Endodermal cell (in vitro differentiated cells): Measurements from ENCODE around the gene SDK1. TPM values are rescaled to one million over a fixed set of nuclear protein-coding genes. Genes with fewer than 3 reads are reported as not detected.

Source experiments
- DNase-seq: peaks from one replicate; pipeline ENCODE4 v3.0.0-alpha.2; 2017
- H3K27ac ChIP-seq: 2 replicates; pipeline ENCODE4 v1.5.1; 2013; ENCODE audit warnings: mild to moderate bottlenecking, low read depth, low read length, moderate library complexity
- H3K27me3 ChIP-seq: 2 replicates; pipeline ENCODE4 v1.6.1; 2013; ENCODE audit warnings: mild to moderate bottlenecking, low read length, moderate library complexity; ENCODE audit not compliant: insufficient read depth, control insufficient read depth, poor library complexity, severe bottlenecking
- H3K36me3 ChIP-seq: 2 replicates; pipeline ENCODE4 v1.7.0; 2013; ENCODE audit warnings: mild to moderate bottlenecking, low read length, moderate library complexity; ENCODE audit not compliant: control insufficient read depth, insufficient read depth
- H3K4me1 ChIP-seq: one replicate; pipeline ENCODE4 v1.7.0; 2013; ENCODE audit warnings: low read length; ENCODE audit not compliant: control insufficient read depth, insufficient read depth
- H3K4me3 ChIP-seq: 2 replicates; pipeline ENCODE4 v1.5.1; 2013; ENCODE audit warnings: mild to moderate bottlenecking, low read length, moderate library complexity
- H3K9ac ChIP-seq: 2 replicates; pipeline ENCODE4 v1.6.1; 2013; ENCODE audit warnings: mild to moderate bottlenecking, low read length, moderate library complexity; ENCODE audit not compliant: poor library complexity, severe bottlenecking; ENCODE audit errors: extremely low read depth
- H3K9me3 ChIP-seq: 2 replicates; pipeline ENCODE4 v1.6.1; 2013; ENCODE audit warnings: mild to moderate bottlenecking, low read length, moderate library complexity; ENCODE audit not compliant: control insufficient read depth
- H3K27ac Mint-ChIP-seq: 2 replicates; pipeline ENCODE4 v1.8.0; 2020; ENCODE audit warnings: mixed read lengths
- H3K27me3 Mint-ChIP-seq: 2 replicates; pipeline ENCODE4 v1.8.0; 2021; ENCODE audit warnings: mild to moderate bottlenecking, mixed read lengths; ENCODE audit not compliant: insufficient read depth
- H3K36me3 Mint-ChIP-seq: 2 replicates; pipeline ENCODE4 v1.8.0; 2020; ENCODE audit warnings: low read depth, mixed read lengths
- H3K4me1 Mint-ChIP-seq: 2 replicates; pipeline ENCODE4 v1.8.0; 2020; ENCODE audit warnings: mixed read lengths
- H3K4me3 Mint-ChIP-seq: 2 replicates; pipeline ENCODE4 v1.8.0; 2020; ENCODE audit warnings: mild to moderate bottlenecking, moderate library complexity, mixed read lengths
- H3K9me3 Mint-ChIP-seq: 2 replicates; pipeline ENCODE4 v1.8.0; 2020; ENCODE audit warnings: mild to moderate bottlenecking, mixed read lengths
- WGBS, 2 experiments: methylation state at CpG; one replicate each; pipeline versions ENCODE4 v1.1.5 to v1.1.7; 2013; ENCODE audit warnings: missing lambda C conversion rate in 2 of 2, mixed read lengths in 1 of 2; ENCODE audit not compliant: insufficient coverage in 1 of 2, insufficient read length in 1 of 2; 5-methylcytosine and 5-hydroxymethylcytosine counted together
- total RNA-seq, 2 donors: library from RNA; stranded (reverse); fragmentation: NEBNext Ultra II Directional in 1 of 2; extraction: Animal tissue kit (Norgen Biotek cat#: 25700) in 1 of 2; gene quantifications; 2 replicates in 1 of 2; 3 replicates in 1 of 2; pipeline ENCODE4 v1.2.1, GENCODE V29; 2021
- TF ChIP-seq, protein P1 (sequence below): fragments of 200-600 bp; sonication (generic); conservative IDR thresholded peaks from 2 replicates; pipeline ENCODE4 v1.5.0; 2021; ENCODE audit warnings: antibody characterized with exemption, mild to moderate bottlenecking

Gene SDK1
- total RNA-seq, 2 donors from 2014 or later: 22.7 to 23.1 TPM

DNA sequence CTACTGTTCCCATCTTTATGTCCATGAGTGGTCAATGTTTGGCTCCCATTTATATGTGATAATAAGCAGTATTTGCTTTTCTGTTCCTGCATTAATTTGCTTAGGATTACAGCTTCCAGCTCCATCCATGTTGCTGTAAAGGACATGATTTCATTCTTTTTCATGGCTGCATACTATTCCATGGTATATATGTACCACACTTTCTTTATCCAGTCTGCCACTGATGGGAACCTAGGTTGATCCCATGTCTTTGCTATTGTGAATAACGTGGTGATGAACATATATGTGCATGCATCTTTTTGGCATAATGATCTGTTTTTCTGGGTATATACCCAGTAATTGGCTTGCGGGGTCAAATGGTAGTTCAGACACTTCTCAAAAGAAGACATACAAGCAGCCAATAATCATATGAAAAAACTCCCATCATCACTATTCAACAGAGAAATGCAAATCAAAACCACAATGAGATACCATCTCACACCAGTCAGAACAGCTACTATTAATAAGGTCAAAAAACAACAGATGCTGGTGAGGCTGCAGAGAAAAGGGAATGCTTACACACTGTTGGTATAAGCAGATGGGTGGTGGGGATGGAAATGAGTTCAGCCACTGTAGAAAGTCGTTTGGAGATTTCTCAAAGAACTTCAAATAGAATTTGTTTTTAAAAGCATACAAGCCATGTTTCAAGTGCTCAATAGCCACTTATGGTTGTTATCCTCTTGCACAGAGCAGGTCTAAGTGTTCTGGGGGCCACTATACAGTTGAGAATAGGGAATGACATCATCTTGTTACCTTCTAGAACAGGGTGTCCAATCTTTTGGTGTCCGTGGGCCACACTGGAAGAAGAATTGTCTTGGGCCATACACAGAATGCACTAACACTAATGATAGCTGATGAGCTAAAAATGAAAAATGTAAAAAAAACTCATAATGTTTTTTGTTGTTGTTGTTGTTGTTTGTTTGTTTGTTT, 23.2 kb upstream of the SDK1 start:
- Mint-ChIP-seq H3K36me3 (no peaks in the 10 kb centered on the region), H3K9me3 (peaks cover 3% of the 10 kb centered on the region), H3K27me3 (peaks cover 79% of the 10 kb centered on the region), H3K27ac (no peak overlapping the region), H3K4me1 (no peaks in the 10 kb centered on the region), H3K4me3 (no peak overlapping the region)
- no peak overlapping the region for H3K9ac ChIP-seq
- H3K9me3 ChIP-seq: no peaks in the 10 kb centered on the region
- TF ChIP-seq, protein P1, sequence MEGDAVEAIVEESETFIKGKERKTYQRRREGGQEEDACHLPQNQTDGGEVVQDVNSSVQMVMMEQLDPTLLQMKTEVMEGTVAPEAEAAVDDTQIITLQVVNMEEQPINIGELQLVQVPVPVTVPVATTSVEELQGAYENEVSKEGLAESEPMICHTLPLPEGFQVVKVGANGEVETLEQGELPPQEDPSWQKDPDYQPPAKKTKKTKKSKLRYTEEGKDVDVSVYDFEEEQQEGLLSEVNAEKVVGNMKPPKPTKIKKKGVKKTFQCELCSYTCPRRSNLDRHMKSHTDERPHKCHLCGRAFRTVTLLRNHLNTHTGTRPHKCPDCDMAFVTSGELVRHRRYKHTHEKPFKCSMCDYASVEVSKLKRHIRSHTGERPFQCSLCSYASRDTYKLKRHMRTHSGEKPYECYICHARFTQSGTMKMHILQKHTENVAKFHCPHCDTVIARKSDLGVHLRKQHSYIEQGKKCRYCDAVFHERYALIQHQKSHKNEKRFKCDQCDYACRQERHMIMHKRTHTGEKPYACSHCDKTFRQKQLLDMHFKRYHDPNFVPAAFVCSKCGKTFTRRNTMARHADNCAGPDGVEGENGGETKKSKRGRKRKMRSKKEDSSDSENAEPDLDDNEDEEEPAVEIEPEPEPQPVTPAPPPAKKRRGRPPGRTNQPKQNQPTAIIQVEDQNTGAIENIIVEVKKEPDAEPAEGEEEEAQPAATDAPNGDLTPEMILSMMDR: no peak
- H3K27me3 ChIP-seq: peaks cover 46% of the 10 kb centered on the region
- H3K27ac ChIP-seq: no peak overlapping the region
- H3K4me3 ChIP-seq: no peak overlapping the region
- no peaks in the 10 kb centered on the region for H3K36me3 ChIP-seq
- H3K4me1 ChIP-seq: no peaks in the 10 kb centered on the region
- WGBS, 2 experiments: 40 to 88% methylated on average over 1 to 4 of the region's 4 CpGs
- DNase-seq: no peak

DNA sequence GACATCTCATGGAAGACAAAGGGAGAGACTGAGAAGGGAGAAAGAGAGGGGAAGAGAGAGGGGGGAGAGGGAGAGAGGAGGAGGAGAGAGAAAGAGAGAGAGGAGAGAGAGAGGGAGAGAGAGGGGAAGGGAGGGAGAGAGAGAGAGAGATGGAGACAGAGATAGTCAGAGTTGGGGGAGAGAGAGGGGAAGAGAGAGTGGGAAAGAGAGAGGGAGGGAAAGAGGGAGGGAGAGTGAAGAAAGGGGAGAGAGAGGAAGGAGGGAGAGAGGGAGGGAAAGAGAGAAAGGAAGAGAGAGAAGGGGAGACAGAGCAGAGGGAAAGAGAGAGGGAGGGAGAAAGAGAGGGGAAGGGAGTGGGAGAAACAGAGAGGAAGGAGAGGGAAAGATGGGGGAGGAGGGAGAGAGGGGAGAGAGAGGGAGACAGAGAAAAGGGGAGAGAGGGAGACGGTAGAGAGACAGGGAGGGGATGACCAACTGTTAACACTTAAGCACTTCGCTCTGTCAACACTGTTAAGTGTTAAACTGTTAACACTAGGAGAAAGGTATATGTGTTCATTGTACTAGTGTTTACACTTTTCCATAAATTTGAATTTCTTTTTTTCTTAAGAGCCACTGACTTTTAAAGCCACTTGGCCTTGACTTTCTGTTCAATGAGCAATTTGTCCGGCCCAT, 21.8 kb upstream of the SDK1 start:
- no peaks in the 10 kb centered on the region for H3K36me3 ChIP-seq
- Mint-ChIP-seq H3K4me1 (no peaks in the 10 kb centered on the region), H3K4me3 (no peak overlapping the region), H3K9me3 (peaks cover 3% of the 10 kb centered on the region), H3K27me3 (peaks cover 75% of the 10 kb centered on the region), H3K27ac (no peak overlapping the region), H3K36me3 (no peaks in the 10 kb centered on the region)
- no peaks in the 10 kb centered on the region for H3K4me1 ChIP-seq
- no peak overlapping the region for H3K4me3 ChIP-seq
- peaks cover 32% of the 10 kb centered on the region for H3K27me3 ChIP-seq
- H3K9me3 ChIP-seq: no peaks in the 10 kb centered on the region
- WGBS, 2 experiments: 80 to 81% methylated on average over 2 to 3 of the region's 3 CpGs
- no peak for DNase-seq
- no peak overlapping the region for H3K27ac ChIP-seq
- H3K9ac ChIP-seq: no peak overlapping the region
- TF ChIP-seq, protein P1: no peak

DNA sequence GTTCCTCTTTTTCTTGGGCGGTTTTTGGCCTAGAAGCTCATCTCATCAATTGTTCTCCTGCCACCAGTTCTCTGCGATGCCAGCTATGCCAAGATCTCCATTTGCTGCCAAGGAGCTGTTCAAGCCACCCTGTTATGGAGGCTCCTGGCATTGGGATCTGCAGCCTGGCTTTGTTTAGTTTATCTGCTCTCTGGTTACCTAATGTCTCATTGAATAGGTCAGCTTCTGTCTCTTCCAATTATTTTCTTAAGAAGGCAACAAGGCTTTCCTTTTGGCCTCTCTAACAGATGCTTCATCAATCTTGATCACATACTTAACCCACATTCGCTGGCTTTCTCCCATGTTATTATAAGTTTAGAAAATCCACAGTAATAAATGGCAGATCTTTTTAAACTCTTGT, 20.6 kb upstream of the SDK1 start:
- Mint-ChIP-seq H3K27ac (no peak overlapping the region), H3K9me3 (peaks cover 3% of the 10 kb centered on the region), H3K36me3 (no peaks in the 10 kb centered on the region), H3K4me3 (no peak overlapping the region), H3K27me3 (peaks cover 64% of the 10 kb centered on the region), H3K4me1 (no peaks in the 10 kb centered on the region)
- TF ChIP-seq, protein P1: no peak
- H3K4me3 ChIP-seq: no peak overlapping the region
- H3K36me3 ChIP-seq: no peaks in the 10 kb centered on the region
- 90 to 96% methylated on average over 2 of the region's 3 CpGs for WGBS, 2 experiments
- no peaks in the 10 kb centered on the region for H3K4me1 ChIP-seq
- H3K27me3 ChIP-seq: peaks cover 26% of the 10 kb centered on the region
- H3K9me3 ChIP-seq: no peaks in the 10 kb centered on the region
- no peak for DNase-seq
- no peak overlapping the region for H3K9ac ChIP-seq
- H3K27ac ChIP-seq: no peak overlapping the region
